IPS DF 4.7 (cell line): ENCODE results near the gene MACC1.

Experiments
- DNase-seq: peaks from one replicate; pipeline ENCODE4 v3.0.0-alpha.2; 2013; ENCODE audit warnings: low spot score; ENCODE audit errors: extremely low read depth

The MACC1 gene, protein sequence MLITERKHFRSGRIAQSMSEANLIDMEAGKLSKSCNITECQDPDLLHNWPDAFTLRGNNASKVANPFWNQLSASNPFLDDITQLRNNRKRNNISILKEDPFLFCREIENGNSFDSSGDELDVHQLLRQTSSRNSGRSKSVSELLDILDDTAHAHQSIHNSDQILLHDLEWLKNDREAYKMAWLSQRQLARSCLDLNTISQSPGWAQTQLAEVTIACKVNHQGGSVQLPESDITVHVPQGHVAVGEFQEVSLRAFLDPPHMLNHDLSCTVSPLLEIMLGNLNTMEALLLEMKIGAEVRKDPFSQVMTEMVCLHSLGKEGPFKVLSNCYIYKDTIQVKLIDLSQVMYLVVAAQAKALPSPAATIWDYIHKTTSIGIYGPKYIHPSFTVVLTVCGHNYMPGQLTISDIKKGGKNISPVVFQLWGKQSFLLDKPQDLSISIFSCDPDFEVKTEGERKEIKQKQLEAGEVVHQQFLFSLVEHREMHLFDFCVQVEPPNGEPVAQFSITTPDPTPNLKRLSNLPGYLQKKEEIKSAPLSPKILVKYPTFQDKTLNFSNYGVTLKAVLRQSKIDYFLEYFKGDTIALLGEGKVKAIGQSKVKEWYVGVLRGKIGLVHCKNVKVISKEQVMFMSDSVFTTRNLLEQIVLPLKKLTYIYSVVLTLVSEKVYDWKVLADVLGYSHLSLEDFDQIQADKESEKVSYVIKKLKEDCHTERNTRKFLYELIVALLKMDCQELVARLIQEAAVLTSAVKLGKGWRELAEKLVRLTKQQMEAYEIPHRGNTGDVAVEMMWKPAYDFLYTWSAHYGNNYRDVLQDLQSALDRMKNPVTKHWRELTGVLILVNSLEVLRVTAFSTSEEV

GRCh38 chr7:20217193-20217948, at the start of gene MACC1:
TSS of gene MACC1 (minus strand) at chr7:20217384. CDS start at chr7:20161862, 55,522 bp downstream.
- DNase-seq = peak; percentile 94

DNA sequence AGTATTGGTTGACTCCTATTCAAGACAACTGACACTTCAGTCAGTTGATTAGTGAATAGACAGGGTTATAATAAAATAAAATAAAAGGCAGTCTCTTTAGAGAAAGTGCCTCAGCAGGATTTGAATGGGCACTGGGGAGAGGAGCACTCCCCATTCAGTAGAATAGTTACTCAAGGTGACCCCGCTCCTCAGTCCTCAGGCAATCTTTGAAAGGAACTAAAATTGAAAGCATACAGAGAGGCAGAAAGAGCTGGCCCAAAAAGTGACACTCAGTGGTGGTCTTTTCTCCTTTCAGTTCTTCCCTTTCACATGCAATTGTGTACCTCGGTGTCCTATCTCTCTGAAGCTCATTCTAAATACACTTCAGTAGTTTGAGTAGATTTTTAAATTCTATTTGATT, 47.4 kb upstream of the MACC1 start:
- DNase-seq = no peak

- DNase-seq = no peak
These were observed 43.0 kb upstream of the MACC1 start for GRCh38 chr7:20260223-20260622.

DNA sequence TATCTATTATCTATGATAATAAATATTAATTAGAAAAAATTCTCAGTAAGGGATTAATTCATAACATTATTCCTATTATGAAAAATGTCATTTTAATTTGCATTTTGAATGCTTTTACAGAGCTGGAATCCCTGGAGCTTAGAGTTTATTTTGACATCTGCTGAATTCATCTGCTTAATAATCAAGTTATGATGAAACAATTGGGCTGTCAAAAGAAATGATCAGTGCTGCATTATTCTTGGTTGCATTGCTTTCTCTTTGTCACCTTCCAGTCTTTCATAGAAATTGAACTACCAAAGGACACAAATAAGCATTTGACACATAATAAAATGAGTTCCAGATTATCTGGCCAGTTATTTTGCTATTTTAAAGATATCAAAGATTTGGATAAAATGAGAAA, 40.0 kb upstream of the MACC1 start:
- no peak for DNase-seq

GRCh38 chr7:20249920-20250319, 32.7 kb upstream of the MACC1 start:
- no peak for DNase-seq

GRCh38 chr7:20249376-20249775, 32.2 kb upstream of the MACC1 start:
- DNase-seq = no peak

GRCh38 chr7:20246236-20246635, 29.1 kb upstream of the MACC1 start:
- DNase-seq = no peak

- DNase-seq = no peak
These were observed 27.3 kb upstream of the MACC1 start for GRCh38 chr7:20244334-20245120.

GRCh38 chr7:20241911-20242261, 24.7 kb upstream of the MACC1 start:
- DNase-seq = no peak

GRCh38 chr7:20241194-20241910, 24.2 kb upstream of the MACC1 start:
- no peak for DNase-seq

GRCh38 chr7:20240080-20240926, 23.1 kb upstream of the MACC1 start:
- no peak for DNase-seq

- DNase-seq = no peak
These were observed 21.7 kb upstream of the MACC1 start for GRCh38 chr7:20238754-20239324.

DNA sequence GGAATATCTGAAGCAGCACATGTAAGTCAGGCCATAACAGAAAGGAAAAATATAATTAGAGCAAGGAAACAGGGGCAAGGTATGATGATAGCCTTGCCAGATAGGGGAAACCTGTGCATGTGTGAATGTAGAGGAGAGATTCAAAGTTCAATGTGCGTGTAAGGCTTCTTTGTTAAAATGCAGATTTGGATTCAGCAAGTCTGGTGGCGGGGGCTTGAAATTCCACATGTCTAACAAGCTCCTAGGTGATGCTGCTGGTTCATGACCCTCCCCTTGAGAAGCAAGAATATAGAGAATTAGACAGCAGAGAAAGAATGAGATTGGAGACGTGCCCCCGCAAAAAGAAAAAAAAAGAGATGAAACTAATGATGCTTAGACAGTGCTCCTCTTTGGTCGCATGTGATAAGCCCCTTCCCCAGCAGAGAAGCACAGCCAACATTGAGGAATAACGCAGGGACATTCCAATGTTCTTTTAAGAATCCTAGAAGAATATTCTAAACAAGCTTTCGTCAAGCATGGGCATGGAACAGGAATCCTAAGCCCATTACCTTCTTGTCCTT, 21.1 kb upstream of the MACC1 start:
- no peak for DNase-seq

GRCh38 chr7:20237464-20238193, 20.4 kb upstream of the MACC1 start:
- DNase-seq = no peak

- DNase-seq = no peak
These were observed 19.6 kb upstream of the MACC1 start for GRCh38 chr7:20236790-20237189.

DNA sequence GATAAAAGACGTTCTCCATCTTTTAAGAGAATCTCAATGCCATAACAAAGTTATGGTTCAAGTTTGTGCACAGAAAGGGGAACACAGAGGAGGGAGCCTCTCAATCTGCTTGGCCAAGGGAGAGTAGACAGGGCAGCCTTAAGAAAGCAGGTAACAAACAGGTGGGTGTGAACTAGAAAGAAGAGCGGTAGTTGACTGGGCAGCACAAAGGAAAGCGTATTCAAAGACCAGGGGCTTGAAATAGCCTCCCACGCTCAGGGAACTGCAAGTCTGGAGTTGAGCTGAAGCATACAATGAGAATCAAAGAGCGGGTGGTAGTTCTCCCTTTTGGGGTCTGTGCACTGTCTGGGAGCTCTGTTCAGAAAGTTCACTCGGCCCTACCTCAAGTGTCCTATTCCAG, 18.9 kb upstream of the MACC1 start:
- no peak for DNase-seq

GRCh38 chr7:20235288-20235687, 18.1 kb upstream of the MACC1 start:
- no peak for DNase-seq

GRCh38 chr7:20233362-20233761, 16.2 kb upstream of the MACC1 start:
- no peak for DNase-seq
